GM12864 (cell line): ENCODE measurements around the gene TBC1D7.

Source experiments
- DNase-seq: peaks from one replicate; pipeline ENCODE4 v3.0.0-alpha.2; 2011; ENCODE audit warnings: low read depth
- H3K4me3 ChIP-seq: 2 replicates; pipeline ENCODE4 v1.5.1; 2011; ENCODE audit warnings: mild to moderate bottlenecking, low read depth, low read length, control low read depth
- CTCF ChIP-seq: IDR thresholded peaks from 2 replicates; pipeline ENCODE4 v1.5.1; 2011; ENCODE audit warnings: low read depth, mild to moderate bottlenecking, moderate library complexity, low read length, control low read depth, inconsistent platforms; ENCODE audit errors: missing control alignments

Gene TBC1D7

GRCh38 chr6:13348334-13349113, 20.2 kb upstream of the TBC1D7 start:
- DNase-seq: no peak
- no peak overlapping the region for H3K4me3 ChIP-seq
- TF ChIP-seq CTCF: no peak

GRCh38 chr6:13346245-13346644, 17.9 kb upstream of the TBC1D7 start:
- no peak overlapping the region for H3K4me3 ChIP-seq
- no peak for DNase-seq
- no peak for TF ChIP-seq CTCF

- DNase-seq: no peak
- H3K4me3 ChIP-seq: no peak overlapping the region
- TF ChIP-seq CTCF: no peak
Measured at GRCh38 chr6:13342414-13343019, 14.2 kb upstream of the TBC1D7 start.

- TF ChIP-seq CTCF: no peak
- DNase-seq: no peak
- H3K4me3 ChIP-seq: no peak overlapping the region
Measured at GRCh38 chr6:13339863-13340630, 11.7 kb upstream of the TBC1D7 start.

GRCh38 chr6:13338038-13338437, 9.7 kb upstream of the TBC1D7 start:
- H3K4me3 ChIP-seq: no peak overlapping the region
- no peak for DNase-seq
- TF ChIP-seq CTCF: no peak

GRCh38 chr6:13336553-13336952, 8.2 kb upstream of the TBC1D7 start:
- no peak overlapping the region for H3K4me3 ChIP-seq
- DNase-seq: peak; percentile 55
- TF ChIP-seq CTCF: peak; percentile 90
